ENCODE measurements around the gene LDB2.

GRCh38 chr4:16508968-16509367 lies 389.5 kb downstream of the LDB2 start:
- no peak for TF ChIP-seq POLR2AphosphoS5 (IDR thresholded peaks at IDR 0.05; ENCODE audit: insufficient read depth, low read depth, low read length)
- TF ChIP-seq CTCF (IDR thresholded peaks at IDR 0.05; ENCODE audit: extremely low read depth in 1 of 2, insufficient read depth in 1 of 2, low read depth in 1 of 2, low read length in 2 of 2), result peak; percentile 22
- no peak for TF ChIP-seq POLR2A (IDR thresholded peaks at IDR 0.05; ENCODE audit: low read depth, low read length)
- no peak for TF ChIP-seq FOS (IDR thresholded peaks at IDR 0.05; ENCODE audit: borderline replicate concordance, insufficient read depth, low read length)
- no peak for TF ChIP-seq EZH2 (IDR thresholded peaks at IDR 0.05; ENCODE audit: borderline replicate concordance, low read depth, low read length, severe bottlenecking)
- no peak for TF ChIP-seq MYC (IDR thresholded peaks at IDR 0.05; ENCODE audit: low read depth, low read length)
- no peak for TF ChIP-seq JUN (IDR thresholded peaks at IDR 0.05; ENCODE audit: borderline replicate concordance, insufficient read depth, insufficient read length, low read depth)
- no peak for TF ChIP-seq MAX (IDR thresholded peaks at IDR 0.05; ENCODE audit: insufficient read depth, insufficient read length)
